IgD-negative memory B cell (primary cell): ENCODE data around the gene KRT82. TPM values are rescaled to one million over a fixed set of nuclear protein-coding genes. Genes with fewer than 3 reads are reported as not detected.

Source experiments
- H3K27ac Mint-ChIP-seq, 3 donors: one replicate each; pipeline ENCODE4 v1.8.0; 2020 to 2022; ENCODE audit warnings: mild to moderate bottlenecking in 3 of 3, mixed read lengths in 3 of 3, moderate library complexity in 1 of 3
- H3K27me3 Mint-ChIP-seq: one replicate; pipeline ENCODE4 v1.8.0; 2021; ENCODE audit warnings: mixed read lengths
- H3K36me3 Mint-ChIP-seq: one replicate; pipeline ENCODE4 v1.8.0; 2020; ENCODE audit warnings: mild to moderate bottlenecking, mixed read lengths
- H3K4me1 Mint-ChIP-seq, 3 donors: one replicate each; pipeline ENCODE4 v1.8.0; 2020 to 2022; ENCODE audit warnings: mixed read lengths in 3 of 3, mild to moderate bottlenecking in 1 of 3
- H3K4me3 Mint-ChIP-seq, 4 donors: one replicate each; pipeline ENCODE4 v1.8.0; 2020 to 2022; ENCODE audit warnings: mild to moderate bottlenecking in 4 of 4, mixed read lengths in 4 of 4, moderate library complexity in 3 of 4
- H3K9me3 Mint-ChIP-seq, 3 donors: one replicate each; pipeline ENCODE4 v1.8.0; 2020 to 2021; ENCODE audit warnings: mixed read lengths in 3 of 3, mild to moderate bottlenecking in 1 of 3
- polyA plus RNA-seq: library from polyadenylated mRNA; unstranded; fragments of 300-500 nt; fragmentation: Illumina TruSeq; gene quantifications from one replicate; pipeline ENCODE4 v1.2.3, GENCODE V29; 2021

KRT82 gene
- polyA plus RNA-seq, 1 donor from 2014 or later = not detected

DNA sequence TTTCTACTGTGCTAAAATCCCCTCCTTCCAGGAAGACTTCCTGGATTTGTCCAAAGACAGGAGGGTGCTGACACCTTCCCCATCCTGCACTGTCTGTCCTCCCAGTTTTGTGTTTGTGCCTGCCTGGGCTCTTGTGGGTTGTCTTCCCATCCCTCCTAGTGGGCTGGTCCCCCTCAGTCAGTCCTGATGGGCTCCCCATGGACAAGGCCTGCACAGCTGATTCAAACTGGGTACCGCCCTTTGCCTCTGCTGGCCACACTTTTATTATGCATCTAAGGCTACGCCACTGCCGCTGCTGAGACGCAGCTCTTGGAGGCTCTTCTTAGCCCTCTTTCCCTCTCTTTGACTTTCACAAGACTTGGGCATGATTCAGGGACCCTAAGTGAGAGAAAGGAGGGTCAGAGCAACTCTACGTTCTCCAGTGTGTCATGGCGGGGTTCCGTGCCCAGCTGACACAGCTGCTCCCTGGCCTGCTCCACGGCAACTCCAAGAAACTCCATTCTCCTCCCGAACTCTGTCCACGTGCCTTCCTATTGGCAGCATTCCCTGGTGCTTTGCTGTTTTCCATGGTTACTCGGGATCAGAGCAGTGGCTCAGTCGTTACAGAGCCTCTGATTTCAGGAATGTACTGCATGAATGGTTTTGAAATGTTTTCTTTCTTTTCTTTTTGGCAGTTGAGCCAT is 35.1 kb downstream of the KRT82 start:
- Mint-ChIP-seq H3K4me1 (no peaks in the 10 kb centered on the region), H3K36me3 (no peaks in the 10 kb centered on the region), H3K9me3 (peaks cover 0 to 4% (median 0%) of the 10 kb centered on the region in 3 donors), H3K4me3 (no peak overlapping the region), H3K27ac (no peak overlapping the region), H3K27me3 (peaks cover 14% of the 10 kb centered on the region)

DNA sequence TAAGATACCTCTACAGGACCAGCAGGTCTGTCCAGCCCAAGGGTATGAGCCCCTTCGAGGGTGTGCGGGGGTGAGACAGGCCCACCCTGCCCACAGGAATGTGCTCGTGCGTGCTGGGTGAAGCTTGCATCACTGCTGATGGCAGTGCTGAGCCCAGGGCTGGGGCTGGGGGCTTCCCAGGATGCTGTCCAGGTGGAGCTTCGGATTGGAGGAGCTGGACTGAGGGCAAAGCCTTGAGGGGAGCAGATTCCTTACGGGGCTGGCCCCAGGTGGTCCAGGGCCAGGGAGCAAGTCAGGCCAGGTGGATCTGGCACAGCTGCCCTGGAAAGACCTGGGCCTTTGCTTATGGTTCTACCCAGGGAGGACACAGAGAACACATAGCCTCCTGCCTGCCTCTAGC is 36.3 kb downstream of the KRT82 start:
- no peak overlapping the region for H3K4me3 Mint-ChIP-seq
- H3K4me1 Mint-ChIP-seq = peaks cover 0 to 2% (median 0%) of the 10 kb centered on the region in 3 donors
- peaks cover 12% of the 10 kb centered on the region for H3K27me3 Mint-ChIP-seq
- no peaks in the 10 kb centered on the region for H3K36me3 Mint-ChIP-seq
- peaks cover 0 to 4% (median 0%) of the 10 kb centered on the region in 3 donors for H3K9me3 Mint-ChIP-seq
- no peak overlapping the region for H3K27ac Mint-ChIP-seq

DNA sequence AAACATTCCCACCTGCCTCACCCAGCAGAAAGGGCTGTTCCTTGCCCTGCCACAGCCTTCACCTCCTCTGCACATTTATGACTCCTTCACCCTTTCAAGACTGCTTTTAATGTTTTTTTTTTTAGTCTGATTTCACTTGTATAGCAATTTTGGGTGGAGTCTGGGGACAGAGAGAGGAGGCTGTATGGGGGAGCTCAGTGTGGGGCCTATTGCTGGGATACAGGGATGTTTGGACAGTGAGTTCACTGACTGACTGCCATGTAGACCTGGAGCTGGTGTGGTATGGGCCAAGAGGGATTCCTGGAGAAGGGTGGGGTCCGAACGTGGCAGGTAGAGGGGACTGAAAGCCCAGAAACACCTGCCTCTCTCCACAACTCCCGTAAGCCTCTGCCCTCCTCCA is 36.9 kb downstream of the KRT82 start:
- H3K4me3 Mint-ChIP-seq = no peak overlapping the region
- peaks cover 0 to 3% (median 1%) of the 10 kb centered on the region in 3 donors for H3K4me1 Mint-ChIP-seq
- no peak overlapping the region for H3K27ac Mint-ChIP-seq
- peaks cover 0 to 4% (median 0%) of the 10 kb centered on the region in 3 donors for H3K9me3 Mint-ChIP-seq
- no peaks in the 10 kb centered on the region for H3K36me3 Mint-ChIP-seq
- H3K27me3 Mint-ChIP-seq = peaks cover 12% of the 10 kb centered on the region

DNA sequence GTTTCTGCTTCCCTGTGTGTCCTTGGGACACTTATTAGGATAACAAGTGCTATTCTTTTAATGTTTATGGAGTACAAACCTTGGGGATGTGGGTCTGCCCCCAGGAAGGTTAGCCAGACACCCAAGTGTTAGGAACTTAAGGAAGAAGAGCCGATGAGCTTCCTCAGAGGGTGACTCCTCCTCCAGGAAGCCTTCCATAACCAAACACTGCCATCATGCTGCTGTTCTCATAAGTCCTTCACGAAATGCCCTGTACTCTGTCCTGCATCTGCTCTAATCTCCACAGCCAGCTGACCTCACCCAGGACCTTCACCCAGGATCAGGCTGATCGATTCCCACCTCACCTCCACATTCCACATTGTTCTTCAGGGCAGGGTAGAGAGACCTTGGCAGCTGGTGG is 37.6 kb downstream of the KRT82 start:
- peaks cover 0 to 2% (median 0%) of the 10 kb centered on the region in 3 donors for H3K9me3 Mint-ChIP-seq
- H3K36me3 Mint-ChIP-seq = no peaks in the 10 kb centered on the region
- H3K4me3 Mint-ChIP-seq = no peak overlapping the region
- peaks cover 17% of the 10 kb centered on the region for H3K27me3 Mint-ChIP-seq
- H3K27ac Mint-ChIP-seq = no peak overlapping the region
- H3K4me1 Mint-ChIP-seq = peaks cover 0 to 3% (median 1%) of the 10 kb centered on the region in 3 donors

DNA sequence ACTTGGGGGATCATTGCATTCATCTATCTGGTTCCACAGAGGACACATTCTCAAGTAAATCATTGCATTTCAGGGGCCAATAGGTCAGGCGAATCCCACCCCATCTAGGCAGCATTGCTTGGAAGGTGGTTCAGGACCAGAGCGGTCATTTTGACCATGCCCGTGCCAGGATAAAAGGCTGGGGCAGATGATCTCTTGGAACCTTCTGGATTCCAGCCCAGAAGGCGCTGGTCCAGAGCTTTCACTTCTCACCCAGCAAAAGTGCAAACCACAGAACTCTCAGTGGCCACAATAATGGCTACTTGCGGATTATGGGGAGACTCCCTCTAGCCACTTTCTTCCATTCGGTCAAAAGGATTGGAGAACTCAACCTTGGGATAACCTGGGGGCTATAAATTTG is 38.3 kb downstream of the KRT82 start:
- Mint-ChIP-seq H3K36me3 (no peaks in the 10 kb centered on the region), H3K9me3 (peaks cover 0 to 2% (median 0%) of the 10 kb centered on the region in 3 donors), H3K27me3 (peaks cover 23% of the 10 kb centered on the region), H3K27ac (no peak overlapping the region), H3K4me3 (no peak overlapping the region), H3K4me1 (peaks cover 0 to 3% (median 1%) of the 10 kb centered on the region in 3 donors)

DNA sequence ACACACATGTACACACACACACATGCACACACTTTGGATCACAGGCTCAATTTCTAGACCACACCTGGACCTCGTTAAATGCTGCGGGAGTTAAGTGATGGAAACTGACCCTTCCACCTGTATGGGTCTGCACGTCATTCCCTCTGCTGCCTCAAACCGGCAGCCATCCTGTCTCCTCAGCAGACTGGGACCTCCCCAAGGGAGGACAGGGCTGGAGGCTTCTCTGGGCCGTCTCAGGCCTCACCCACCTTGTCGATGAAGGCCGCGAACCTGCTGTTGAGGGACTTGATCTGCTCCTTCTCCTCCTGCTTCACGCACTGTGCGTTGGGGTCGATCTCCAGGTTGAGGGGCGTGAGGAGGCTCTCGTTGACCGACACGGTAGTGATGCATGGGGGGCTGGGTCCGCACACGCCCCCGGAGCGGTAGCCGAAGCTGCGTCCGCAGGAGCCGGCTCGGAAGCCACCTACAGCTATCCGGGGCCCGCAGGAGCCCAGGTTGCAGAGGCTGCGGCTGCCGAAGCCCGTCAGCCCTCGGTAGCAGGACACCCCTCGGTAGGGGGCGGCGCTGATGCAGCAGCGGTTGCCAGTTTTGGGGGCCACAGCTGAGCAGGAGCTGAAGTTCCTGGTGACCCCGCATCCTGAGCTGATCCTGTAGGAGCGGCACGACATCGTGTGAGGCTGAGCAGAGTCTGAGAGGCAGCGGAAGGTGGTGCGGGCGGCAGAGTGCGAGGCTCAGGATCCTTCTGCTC is 39.2 kb downstream of the KRT82 start, which contains the start of gene KRT85:
Gene KRT85 (minus strand): TSS at position 744 of the 748 bp plus-strand sequence. CDS start 76 bp downstream, at position 668.
- Mint-ChIP-seq H3K27ac (peak within 1 kb of the TSS in 1 of 3 donors; percentile 11), H3K9me3 (peaks cover 0 to 2% (median 0%) of the 10 kb centered on the region in 3 donors), H3K4me1 (peaks cover 0 to 3% (median 1%) of the 10 kb centered on the region in 3 donors)

DNA sequence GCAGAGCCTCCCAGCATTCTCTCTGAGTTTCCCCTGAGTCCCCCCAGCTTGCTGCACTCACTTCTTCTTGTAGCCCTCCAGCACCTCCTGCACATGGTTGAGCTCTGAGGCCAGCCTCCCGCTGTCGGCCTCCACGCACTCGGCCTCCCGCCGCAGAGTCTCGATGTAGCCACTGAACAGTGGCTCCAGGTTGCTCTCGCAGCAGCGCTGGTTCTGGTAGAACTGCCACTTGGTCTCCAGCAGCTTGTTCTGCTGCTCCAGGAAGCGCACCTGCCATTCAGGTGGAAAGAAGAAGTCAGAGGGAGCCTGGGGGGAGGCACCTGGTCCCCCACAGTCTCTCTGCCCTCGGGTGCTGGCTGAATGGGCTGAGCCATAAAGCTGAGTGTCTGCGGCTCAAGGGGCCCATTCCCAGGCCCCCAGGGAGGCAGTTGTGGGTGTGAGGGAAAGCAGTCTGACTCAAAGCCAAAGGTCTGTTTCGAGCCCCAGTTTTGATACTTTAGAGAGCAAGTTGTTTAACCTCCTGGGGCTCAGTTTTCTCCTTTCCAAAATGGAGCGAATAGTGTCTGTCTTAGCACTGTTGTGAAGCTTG is 41.1 kb downstream of the KRT82 start:
- H3K9me3 Mint-ChIP-seq = no peaks in the 10 kb centered on the region
- H3K4me3 Mint-ChIP-seq = no peak overlapping the region
- H3K27ac Mint-ChIP-seq = no peak overlapping the region
- peaks cover 20% of the 10 kb centered on the region for H3K27me3 Mint-ChIP-seq
- no peaks in the 10 kb centered on the region for H3K36me3 Mint-ChIP-seq
- H3K4me1 Mint-ChIP-seq = peaks cover 0 to 5% (median 3%) of the 10 kb centered on the region in 3 donors

More for the DNA sequence above, 39.2 kb downstream of the KRT82 start, which contains the start of gene KRT85:
- Mint-ChIP-seq H3K36me3 (no peaks in the 10 kb centered on the region), H3K4me3 (no peak within 1 kb of the TSS), H3K27me3 (peaks cover 24% of the 10 kb centered on the region)

DNA sequence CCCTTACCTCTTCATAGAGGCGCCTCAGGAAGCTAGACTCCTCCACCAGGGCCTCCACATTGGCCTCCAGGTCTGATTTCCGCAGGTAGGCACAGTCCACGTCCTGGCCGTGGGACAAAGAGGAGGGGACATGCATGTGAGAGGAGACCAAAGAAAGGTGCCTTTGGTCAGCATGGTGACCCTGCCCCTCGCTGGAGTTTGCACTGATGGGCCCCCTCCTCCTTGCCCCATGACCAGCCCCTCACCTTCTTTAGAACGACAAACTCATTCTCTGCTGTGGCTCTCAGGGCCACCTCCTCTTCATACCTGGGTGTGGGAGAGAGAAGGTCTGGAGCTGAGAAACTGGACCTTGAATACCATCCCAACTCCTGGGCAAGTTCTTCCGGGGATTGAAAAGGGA is 42.1 kb downstream of the KRT82 start:
- Mint-ChIP-seq H3K27ac (no peak overlapping the region), H3K9me3 (no peaks in the 10 kb centered on the region), H3K4me1 (peaks cover 0 to 11% (median 7%) of the 10 kb centered on the region in 3 donors), H3K36me3 (no peaks in the 10 kb centered on the region), H3K4me3 (peak overlapping the region in 1 of 4 donors; percentile 28), H3K27me3 (peaks cover 24% of the 10 kb centered on the region)

DNA sequence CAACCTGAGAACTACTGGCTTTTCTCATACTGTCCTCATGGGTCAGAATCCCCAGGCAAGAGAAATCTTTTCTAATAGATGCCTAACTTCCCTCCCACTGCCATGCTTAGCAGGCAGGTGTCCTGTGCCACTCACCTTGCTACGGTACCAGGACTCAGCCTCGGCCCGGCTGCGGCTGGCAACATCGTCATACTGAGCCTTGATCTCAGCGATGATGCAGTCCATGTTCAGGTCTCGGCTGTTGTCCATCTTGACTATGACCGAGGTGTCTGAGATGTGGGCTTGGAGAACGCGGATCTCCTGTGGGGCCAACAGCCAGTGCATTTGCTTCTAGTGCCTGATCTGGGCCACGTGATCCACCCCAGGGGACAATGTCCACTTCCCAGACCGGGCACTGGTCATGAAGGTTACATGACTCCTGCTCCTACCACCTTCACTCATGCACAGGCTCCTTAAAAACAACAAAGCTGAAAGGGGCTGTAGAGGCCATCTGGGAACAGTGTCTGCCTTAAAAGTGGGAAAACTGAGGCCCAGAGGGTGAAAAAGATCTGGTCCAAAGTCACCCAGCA is 42.9 kb downstream of the KRT82 start:
- no peak overlapping the region for H3K4me3 Mint-ChIP-seq
- no peak overlapping the region for H3K27ac Mint-ChIP-seq
- no peaks in the 10 kb centered on the region for H3K36me3 Mint-ChIP-seq
- no peaks in the 10 kb centered on the region for H3K9me3 Mint-ChIP-seq
- H3K27me3 Mint-ChIP-seq = peaks cover 19% of the 10 kb centered on the region
- H3K4me1 Mint-ChIP-seq = peaks cover 6 to 20% (median 15%) of the 10 kb centered on the region in 3 donors

DNA sequence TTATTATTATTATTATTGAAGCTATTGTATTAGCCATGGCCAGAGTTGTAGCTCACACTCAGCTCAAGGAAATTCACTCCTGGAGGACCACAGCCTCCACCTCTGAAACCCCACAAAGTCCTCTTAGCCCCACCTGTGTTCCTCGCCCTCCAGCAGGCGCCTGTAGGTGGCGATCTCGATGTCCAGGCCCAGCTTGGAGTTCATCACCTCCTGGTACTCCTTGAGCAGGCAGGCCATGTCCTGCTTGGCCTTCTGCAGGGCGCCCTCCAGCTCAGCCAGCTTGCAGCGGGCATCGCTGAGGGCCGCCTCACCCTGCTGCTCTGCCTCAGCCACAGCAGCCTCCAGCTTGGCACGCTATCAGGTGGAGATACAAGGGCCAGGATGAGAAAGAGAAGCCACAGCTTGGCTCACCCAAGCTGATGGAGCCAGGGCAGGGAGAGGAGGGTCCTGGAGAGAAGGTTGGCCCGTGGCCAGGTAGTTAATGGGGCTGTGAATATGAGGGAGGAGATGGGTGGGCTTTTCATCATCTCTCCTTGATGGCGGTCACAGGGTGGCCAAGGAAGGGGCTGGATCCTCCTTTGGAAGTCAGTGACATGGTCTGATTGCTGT is 43.9 kb downstream of the KRT82 start:
- Mint-ChIP-seq H3K36me3 (no peaks in the 10 kb centered on the region), H3K4me1 (peaks cover 7 to 21% (median 21%) of the 10 kb centered on the region in 3 donors), H3K27me3 (peaks cover 18% of the 10 kb centered on the region)

DNA sequence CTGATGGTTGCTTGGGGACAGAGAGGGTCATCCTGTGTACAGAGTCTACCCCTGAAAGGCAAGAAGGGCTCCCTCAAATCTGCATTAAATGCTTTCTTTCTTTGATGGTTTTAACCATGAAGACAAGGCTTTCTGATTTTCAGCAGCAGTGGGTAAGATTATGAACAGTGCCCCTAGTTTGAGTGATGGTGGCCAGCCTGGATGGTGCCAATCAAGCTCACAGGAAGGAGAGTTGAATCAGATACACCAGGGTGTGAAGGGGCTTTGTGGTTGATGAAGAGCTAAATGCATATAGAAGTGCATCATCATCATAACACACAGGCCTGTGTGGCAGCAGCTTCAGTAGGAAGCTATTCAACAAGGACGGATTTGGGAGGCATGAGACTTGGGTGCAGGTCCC is 44.6 kb downstream of the KRT82 start:
- H3K27ac Mint-ChIP-seq = no peak overlapping the region
- H3K27me3 Mint-ChIP-seq = peaks cover 21% of the 10 kb centered on the region
- H3K4me3 Mint-ChIP-seq = no peak overlapping the region
- H3K4me1 Mint-ChIP-seq = peaks cover 7 to 21% (median 21%) of the 10 kb centered on the region in 3 donors
- H3K36me3 Mint-ChIP-seq = no peaks in the 10 kb centered on the region
- H3K9me3 Mint-ChIP-seq = no peaks in the 10 kb centered on the region

More for the DNA sequence above, 43.9 kb downstream of the KRT82 start:
- Mint-ChIP-seq H3K4me3 (no peak overlapping the region), H3K9me3 (no peaks in the 10 kb centered on the region), H3K27ac (peak overlapping the region in 1 of 3 donors; percentile 67)

DNA sequence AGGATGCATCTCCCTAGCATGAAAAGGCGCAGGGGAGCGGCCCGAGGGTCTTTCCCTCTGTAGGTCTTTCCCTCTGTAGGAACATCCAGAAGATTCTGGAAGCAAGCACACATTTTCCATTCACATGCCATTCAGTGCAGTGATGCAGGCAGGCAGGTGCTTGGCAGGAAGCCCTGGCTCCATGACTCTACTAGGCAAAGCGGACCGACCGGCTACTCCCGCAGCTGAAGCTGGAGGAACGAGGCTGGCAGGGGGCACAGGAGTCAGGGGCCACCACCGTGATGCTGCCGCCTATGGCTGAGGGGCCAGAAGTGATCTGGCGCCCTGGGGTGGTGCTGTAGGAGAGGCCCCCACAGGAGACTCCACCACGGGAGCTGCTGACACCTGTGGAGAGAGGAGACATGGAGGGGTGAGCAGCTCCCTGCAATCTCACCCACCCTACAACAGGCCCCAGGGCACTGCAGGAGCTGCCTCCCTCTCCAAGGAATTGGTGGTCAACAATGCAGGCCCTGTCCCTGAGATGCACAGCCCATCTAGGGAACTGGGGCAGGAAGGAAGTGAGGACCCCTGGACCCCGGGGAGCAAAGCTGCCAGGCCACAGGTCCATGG is 45.4 kb downstream of the KRT82 start:
- no peaks in the 10 kb centered on the region for H3K36me3 Mint-ChIP-seq
- H3K27ac Mint-ChIP-seq = no peak overlapping the region
- H3K4me3 Mint-ChIP-seq = no peak overlapping the region
- peaks cover 7 to 21% (median 21%) of the 10 kb centered on the region in 3 donors for H3K4me1 Mint-ChIP-seq
- no peaks in the 10 kb centered on the region for H3K9me3 Mint-ChIP-seq
- H3K27me3 Mint-ChIP-seq = peaks cover 21% of the 10 kb centered on the region

DNA sequence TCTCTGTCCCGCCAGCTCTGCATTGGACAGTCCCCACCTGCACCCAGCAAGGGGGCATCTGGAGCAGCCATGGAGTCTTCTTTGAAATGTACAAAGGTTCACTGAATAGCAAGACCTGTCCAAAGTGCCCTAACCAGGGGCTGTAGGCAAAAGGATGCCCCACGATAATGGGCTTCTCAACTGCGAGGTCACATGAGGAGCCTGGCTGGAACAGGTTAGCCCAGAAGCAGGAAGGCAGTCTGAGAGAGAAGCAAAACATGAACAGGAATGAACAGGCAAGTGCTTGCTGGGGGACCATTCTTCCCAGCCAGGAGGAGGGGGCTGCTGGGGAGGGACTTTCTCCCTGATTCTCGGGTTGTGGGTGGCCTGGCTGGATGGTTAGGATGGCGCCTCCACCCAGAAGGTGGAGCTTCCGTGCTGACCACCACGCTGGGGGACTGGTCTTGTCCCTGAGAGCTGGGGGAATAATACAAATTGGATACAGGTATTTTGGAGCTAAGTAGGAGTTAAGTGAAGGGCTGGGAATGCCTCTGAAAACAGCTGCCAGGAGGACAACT is 46.0 kb downstream of the KRT82 start:
- no peak overlapping the region for H3K4me3 Mint-ChIP-seq
- H3K27ac Mint-ChIP-seq = no peak overlapping the region
- no peaks in the 10 kb centered on the region for H3K36me3 Mint-ChIP-seq
- peaks cover 7 to 21% (median 21%) of the 10 kb centered on the region in 3 donors for H3K4me1 Mint-ChIP-seq
- no peaks in the 10 kb centered on the region for H3K9me3 Mint-ChIP-seq
- H3K27me3 Mint-ChIP-seq = peaks cover 21% of the 10 kb centered on the region

DNA sequence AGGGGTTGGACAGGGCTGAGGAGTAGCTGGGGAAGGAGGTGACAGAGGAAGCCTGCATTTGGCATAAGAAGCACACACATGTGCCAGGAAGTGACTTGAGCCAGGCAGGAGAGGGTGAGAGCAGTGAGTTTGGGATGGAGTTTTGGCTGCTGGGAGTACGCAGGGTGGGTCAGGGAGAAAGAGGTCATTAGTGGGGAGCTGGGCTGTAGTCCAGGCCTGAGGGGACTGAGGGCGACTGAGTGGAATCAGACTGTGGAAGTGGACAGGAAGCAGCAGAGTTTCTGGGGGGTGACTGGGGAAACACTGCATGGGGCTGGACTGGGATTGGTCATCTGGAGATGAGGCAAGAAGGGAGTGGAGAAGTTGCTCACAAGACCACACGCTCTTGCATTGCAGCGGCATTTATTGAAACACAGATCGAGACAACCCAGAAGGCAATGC is 46.5 kb downstream of the KRT82 start:
- Mint-ChIP-seq H3K9me3 (no peaks in the 10 kb centered on the region), H3K4me1 (peaks cover 7 to 21% (median 18%) of the 10 kb centered on the region in 3 donors), H3K27ac (no peak overlapping the region), H3K27me3 (peaks cover 22% of the 10 kb centered on the region), H3K4me3 (peak overlapping the region in 2 of 4 donors; percentile 0 to 73), H3K36me3 (no peaks in the 10 kb centered on the region)
